Measurements from ENCODE around the gene CLEC20A. TPM values are rescaled to one million over a fixed set of nuclear protein-coding genes. Genes with fewer than 3 reads are reported as not detected.

The CLEC20A gene
- total and polyA plus RNA-seq, 2 donors: 0.28 to 0.39 TPM

DNA sequence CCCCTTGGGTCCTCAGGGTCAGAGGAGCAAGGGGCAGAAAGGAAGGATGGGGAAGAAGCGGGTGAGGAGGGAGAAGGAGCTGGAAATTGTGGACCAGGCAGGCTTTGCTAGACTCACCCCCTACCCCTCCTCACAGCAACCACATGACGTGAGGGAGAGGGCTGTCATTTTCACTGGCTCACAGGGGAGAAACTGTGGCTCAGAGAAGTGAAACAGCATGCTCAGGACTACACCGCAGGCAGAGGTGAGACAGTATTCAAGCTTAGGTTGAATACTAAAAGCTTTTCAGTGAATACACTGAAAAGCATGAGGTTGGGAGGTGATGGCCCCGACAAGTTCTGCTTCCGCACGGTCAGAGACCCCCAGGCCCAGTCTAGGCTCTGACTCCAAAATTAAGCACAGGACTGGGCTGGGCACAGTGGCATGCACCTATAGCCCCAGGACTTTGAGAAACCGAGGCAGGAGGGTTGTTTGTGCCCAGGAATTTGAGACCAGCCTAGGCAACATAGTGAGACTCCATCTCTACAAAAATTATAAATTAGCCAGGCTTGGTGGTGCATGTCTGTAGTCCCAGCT lies 1.2 kb upstream of the CLEC20A start:
- DNase-seq (ENCODE audit: low read depth in 6 of 9, low spot score in 9 of 9): no peak
- WGBS: 95% methylated on average over 7 of the region's 7 CpGs

DNA sequence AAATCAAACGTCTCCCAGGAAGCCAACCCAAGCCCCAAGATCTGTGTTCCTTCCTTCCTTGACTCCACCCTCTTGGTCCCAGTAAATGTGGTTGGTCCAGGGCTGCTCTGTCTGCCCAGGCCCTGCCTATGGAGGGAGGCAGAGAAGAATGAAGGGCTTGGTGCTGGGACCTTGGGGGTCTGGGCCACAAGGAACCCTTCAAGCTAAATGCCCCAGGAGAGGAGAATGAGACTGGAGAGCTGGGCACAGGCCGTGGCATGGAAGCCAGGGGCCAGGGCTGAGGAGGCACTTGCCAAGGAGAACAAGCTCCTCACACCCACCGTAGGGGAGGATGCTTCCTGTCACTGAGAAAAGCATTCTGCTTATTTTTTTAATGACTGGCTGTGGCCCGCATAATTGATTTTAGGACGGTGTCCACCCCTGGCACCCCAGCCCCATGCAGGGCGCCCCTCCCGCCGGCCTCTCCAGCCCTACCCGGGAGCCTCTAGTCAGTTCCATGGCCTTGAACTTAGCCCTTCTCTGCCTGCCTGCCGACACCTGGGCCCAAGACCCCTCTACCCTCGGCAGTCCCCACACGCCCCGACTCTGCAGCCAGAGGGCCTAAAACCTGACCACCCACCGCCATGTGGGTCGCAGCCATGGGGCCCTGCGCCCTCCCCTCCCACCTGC lies 889 bp downstream of the CLEC20A start:
- H3K36me3 ChIP-seq (ENCODE audit: control insufficient read depth in 2 of 2, insufficient read depth in 2 of 2, low read length in 1 of 2): no peaks in the 10 kb centered on the region
- no peaks in the 10 kb centered on the region for H3K27me3 ChIP-seq (ENCODE audit: control insufficient read depth in 2 of 2, insufficient read depth in 1 of 2, low read length in 1 of 2)
- no peak for DNase-seq (ENCODE audit: low read depth in 6 of 9, low spot score in 9 of 9)
- no peak overlapping the region for H3K27ac ChIP-seq (ENCODE audit: low read depth in 1 of 2, low read length in 1 of 2)
- peaks cover 0 to under 1% of the 10 kb centered on the region in 2 donors for H3K9me3 ChIP-seq (ENCODE audit: control insufficient read depth in 2 of 2, insufficient read depth in 1 of 2, low read length in 1 of 2)
- WGBS: 93% methylated on average over 16 of the region's 16 CpGs
- no peaks in the 10 kb centered on the region for H3K4me1 ChIP-seq (ENCODE audit: control insufficient read depth in 2 of 2, insufficient read depth in 2 of 2, low read length in 2 of 2)
- no peak overlapping the region for H3K4me3 ChIP-seq (ENCODE audit: low read length in 2 of 2)

More for the DNA sequence above, 1.2 kb upstream of the CLEC20A start:
- Histone ChIP-seq H3K9me3 (ENCODE audit: control insufficient read depth in 2 of 2, insufficient read depth in 1 of 2, low read length in 1 of 2) (no peaks in the 10 kb centered on the region), H3K27me3 (ENCODE audit: control insufficient read depth in 2 of 2, insufficient read depth in 1 of 2, low read length in 1 of 2) (no peaks in the 10 kb centered on the region), H3K4me3 (ENCODE audit: low read length in 2 of 2) (no peak overlapping the region), H3K4me1 (ENCODE audit: control insufficient read depth in 2 of 2, insufficient read depth in 2 of 2, low read length in 2 of 2) (no peaks in the 10 kb centered on the region), H3K36me3 (ENCODE audit: control insufficient read depth in 2 of 2, insufficient read depth in 2 of 2, low read length in 1 of 2) (no peaks in the 10 kb centered on the region), H3K27ac (ENCODE audit: low read depth in 1 of 2, low read length in 1 of 2) (no peak overlapping the region)

GRCh38 chr1:178495158-178495557 lies 1.6 kb downstream of the CLEC20A start:
- 97% methylated on average over 1 of the region's 1 CpG for WGBS
- Histone ChIP-seq H3K27ac (ENCODE audit: low read depth in 1 of 2, low read length in 1 of 2) (no peak overlapping the region), H3K4me3 (ENCODE audit: low read length in 2 of 2) (no peak overlapping the region), H3K36me3 (ENCODE audit: control insufficient read depth in 2 of 2, insufficient read depth in 2 of 2, low read length in 1 of 2) (no peaks in the 10 kb centered on the region), H3K4me1 (ENCODE audit: control insufficient read depth in 2 of 2, insufficient read depth in 2 of 2, low read length in 2 of 2) (no peaks in the 10 kb centered on the region), H3K27me3 (ENCODE audit: control insufficient read depth in 2 of 2, insufficient read depth in 1 of 2, low read length in 1 of 2) (no peaks in the 10 kb centered on the region), H3K9me3 (ENCODE audit: control insufficient read depth in 2 of 2, insufficient read depth in 1 of 2, low read length in 1 of 2) (peaks cover 0 to 1% of the 10 kb centered on the region in 2 donors)
- DNase-seq (ENCODE audit: low read depth in 6 of 9, low spot score in 9 of 9): no peak

DNA sequence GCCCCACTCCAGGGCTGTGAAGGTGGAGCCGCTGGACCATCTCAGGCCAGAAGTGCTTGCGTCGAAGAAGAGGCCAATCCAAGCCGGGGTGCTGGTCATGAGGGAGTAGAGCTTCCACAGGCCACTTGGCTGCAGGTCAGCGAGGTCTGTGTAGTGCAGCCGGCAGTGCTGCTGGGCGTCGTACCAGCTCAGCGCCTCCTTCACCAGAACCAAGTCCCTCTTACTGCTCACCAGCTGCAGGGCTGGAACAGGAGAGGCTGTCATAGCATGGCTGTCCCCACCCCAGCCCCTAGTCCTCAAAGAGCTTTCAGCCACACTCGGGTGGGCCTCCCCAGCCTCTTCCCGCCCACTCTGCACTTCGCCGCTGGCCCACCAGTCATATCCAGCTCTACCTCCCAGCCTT lies 2.2 kb downstream of the CLEC20A start:
- H3K4me1 ChIP-seq (ENCODE audit: control insufficient read depth in 2 of 2, insufficient read depth in 2 of 2, low read length in 2 of 2): no peaks in the 10 kb centered on the region
- peaks cover 0 to 1% of the 10 kb centered on the region in 2 donors for H3K9me3 ChIP-seq (ENCODE audit: control insufficient read depth in 2 of 2, insufficient read depth in 1 of 2, low read length in 1 of 2)
- H3K36me3 ChIP-seq (ENCODE audit: control insufficient read depth in 2 of 2, insufficient read depth in 2 of 2, low read length in 1 of 2): no peaks in the 10 kb centered on the region
- no peak for DNase-seq (ENCODE audit: low read depth in 6 of 9, low spot score in 9 of 9)
- H3K4me3 ChIP-seq (ENCODE audit: low read length in 2 of 2): no peak overlapping the region
- WGBS: 99% methylated on average over 13 of the region's 13 CpGs
- H3K27me3 ChIP-seq (ENCODE audit: control insufficient read depth in 2 of 2, insufficient read depth in 1 of 2, low read length in 1 of 2): no peaks in the 10 kb centered on the region
- H3K27ac ChIP-seq (ENCODE audit: low read depth in 1 of 2, low read length in 1 of 2): no peak overlapping the region

GRCh38 chr1:178493301-178493741 lies 3.4 kb downstream of the CLEC20A start:
- H3K36me3 ChIP-seq (ENCODE audit: control insufficient read depth in 2 of 2, insufficient read depth in 2 of 2, low read length in 1 of 2): no peaks in the 10 kb centered on the region
- no peaks in the 10 kb centered on the region for H3K27me3 ChIP-seq (ENCODE audit: control insufficient read depth in 2 of 2, insufficient read depth in 1 of 2, low read length in 1 of 2)
- no peaks in the 10 kb centered on the region for H3K4me1 ChIP-seq (ENCODE audit: control insufficient read depth in 2 of 2, insufficient read depth in 2 of 2, low read length in 2 of 2)
- DNase-seq (ENCODE audit: low read depth in 6 of 9, low spot score in 9 of 9): no peak
- WGBS: 96% methylated on average over 16 of the region's 16 CpGs
- no peak overlapping the region for H3K4me3 ChIP-seq (ENCODE audit: low read length in 2 of 2)
- peaks cover 0 to 1% of the 10 kb centered on the region in 2 donors for H3K9me3 ChIP-seq (ENCODE audit: control insufficient read depth in 2 of 2, insufficient read depth in 1 of 2, low read length in 1 of 2)
- H3K27ac ChIP-seq (ENCODE audit: low read depth in 1 of 2, low read length in 1 of 2): no peak overlapping the region

DNA sequence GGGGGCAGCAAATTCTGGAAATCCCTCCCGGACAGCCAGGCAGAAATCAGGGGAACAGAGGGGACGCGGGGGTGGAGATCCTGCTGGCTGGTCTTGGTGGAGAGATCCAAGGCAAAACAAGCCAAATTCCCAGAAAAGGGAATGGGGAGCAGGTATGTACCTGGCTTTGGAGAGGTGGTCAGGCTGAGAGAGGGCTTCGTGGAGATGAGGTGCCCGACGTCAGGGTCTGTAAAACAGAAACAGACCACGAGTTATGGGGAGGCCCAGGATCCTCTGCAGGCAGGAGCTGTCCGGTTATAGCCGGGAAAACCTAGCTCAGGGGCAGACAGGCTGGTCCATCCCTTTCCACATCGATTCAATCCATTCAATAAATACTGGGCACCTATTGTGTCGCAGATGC lies 4.4 kb downstream of the CLEC20A start:
- WGBS: 96% methylated on average over 11 of the region's 11 CpGs
- Histone ChIP-seq H3K9me3 (ENCODE audit: control insufficient read depth in 2 of 2, insufficient read depth in 1 of 2, low read length in 1 of 2) (peaks cover 1 to 2% of the 10 kb centered on the region in 2 donors), H3K36me3 (ENCODE audit: control insufficient read depth in 2 of 2, insufficient read depth in 2 of 2, low read length in 1 of 2) (no peaks in the 10 kb centered on the region), H3K27ac (ENCODE audit: low read depth in 1 of 2, low read length in 1 of 2) (no peak overlapping the region), H3K4me3 (ENCODE audit: low read length in 2 of 2) (no peak overlapping the region), H3K27me3 (ENCODE audit: control insufficient read depth in 2 of 2, insufficient read depth in 1 of 2, low read length in 1 of 2) (peaks cover 0 to 2% of the 10 kb centered on the region in 2 donors), H3K4me1 (ENCODE audit: control insufficient read depth in 2 of 2, insufficient read depth in 2 of 2, low read length in 2 of 2) (no peaks in the 10 kb centered on the region)
- no peak for DNase-seq (ENCODE audit: low read depth in 6 of 9, low spot score in 9 of 9)

GRCh38 chr1:178491721-178492120 lies 5.0 kb downstream of the CLEC20A start:
- no peak for DNase-seq (ENCODE audit: low read depth in 6 of 9, low spot score in 9 of 9)
- H3K9me3 ChIP-seq (ENCODE audit: control insufficient read depth in 2 of 2, insufficient read depth in 1 of 2, low read length in 1 of 2): peaks cover 1 to 7% of the 10 kb centered on the region in 2 donors
- peaks cover 0 to 3% of the 10 kb centered on the region in 2 donors for H3K4me1 ChIP-seq (ENCODE audit: control insufficient read depth in 2 of 2, insufficient read depth in 2 of 2, low read length in 2 of 2)
- no peak overlapping the region for H3K4me3 ChIP-seq (ENCODE audit: low read length in 2 of 2)
- H3K27me3 ChIP-seq (ENCODE audit: control insufficient read depth in 2 of 2, insufficient read depth in 1 of 2, low read length in 1 of 2): peaks cover 0 to 9% of the 10 kb centered on the region in 2 donors
- WGBS: 93% methylated on average over 4 of the region's 4 CpGs
- no peak overlapping the region for H3K27ac ChIP-seq (ENCODE audit: low read depth in 1 of 2, low read length in 1 of 2)
- H3K36me3 ChIP-seq (ENCODE audit: control insufficient read depth in 2 of 2, insufficient read depth in 2 of 2, low read length in 1 of 2): no peaks in the 10 kb centered on the region

DNA sequence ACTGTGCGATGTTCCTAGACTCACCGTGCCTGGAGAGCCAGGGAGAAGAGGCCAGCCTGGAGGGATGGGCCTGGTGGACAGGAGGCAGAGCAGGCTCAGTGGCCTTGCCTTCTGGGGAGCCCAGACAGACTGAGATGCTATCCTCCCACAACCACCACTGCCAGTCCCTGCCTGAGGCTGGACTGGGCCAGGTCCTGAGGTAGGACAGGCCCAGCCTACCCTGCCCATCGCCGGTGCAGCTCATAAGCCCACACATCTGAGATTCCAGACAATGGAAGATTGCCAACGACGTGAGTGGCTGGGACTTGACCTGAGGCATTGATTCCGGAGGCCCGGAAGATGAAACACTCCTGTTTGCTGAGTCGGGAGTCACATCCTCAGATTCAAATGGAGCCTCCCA lies 5.8 kb downstream of the CLEC20A start:
- no peak for DNase-seq (ENCODE audit: low read depth in 6 of 9, low spot score in 9 of 9)
- H3K9me3 ChIP-seq (ENCODE audit: control insufficient read depth in 2 of 2, insufficient read depth in 1 of 2, low read length in 1 of 2): peaks cover 1 to 7% of the 10 kb centered on the region in 2 donors
- H3K27me3 ChIP-seq (ENCODE audit: control insufficient read depth in 2 of 2, insufficient read depth in 1 of 2, low read length in 1 of 2): peaks cover 0 to 14% of the 10 kb centered on the region in 2 donors
- WGBS: 98% methylated on average over 9 of the region's 9 CpGs
- no peaks in the 10 kb centered on the region for H3K36me3 ChIP-seq (ENCODE audit: control insufficient read depth in 2 of 2, insufficient read depth in 2 of 2, low read length in 1 of 2)
- H3K27ac ChIP-seq (ENCODE audit: low read depth in 1 of 2, low read length in 1 of 2): no peak overlapping the region
- no peak overlapping the region for H3K4me3 ChIP-seq (ENCODE audit: low read length in 2 of 2)
- H3K4me1 ChIP-seq (ENCODE audit: control insufficient read depth in 2 of 2, insufficient read depth in 2 of 2, low read length in 2 of 2): peaks cover 0 to 3% of the 10 kb centered on the region in 2 donors

GRCh38 chr1:178490136-178490535 lies 6.6 kb downstream of the CLEC20A start:
- 96% methylated on average over 8 of the region's 8 CpGs for WGBS
- H3K36me3 ChIP-seq (ENCODE audit: control insufficient read depth in 2 of 2, insufficient read depth in 2 of 2, low read length in 1 of 2): no peaks in the 10 kb centered on the region
- peaks cover 0 to 14% of the 10 kb centered on the region in 2 donors for H3K27me3 ChIP-seq (ENCODE audit: control insufficient read depth in 2 of 2, insufficient read depth in 1 of 2, low read length in 1 of 2)
- no peak overlapping the region for H3K4me3 ChIP-seq (ENCODE audit: low read length in 2 of 2)
- DNase-seq (ENCODE audit: low read depth in 6 of 9, low spot score in 9 of 9): no peak
- peaks cover 1 to 7% of the 10 kb centered on the region in 2 donors for H3K9me3 ChIP-seq (ENCODE audit: control insufficient read depth in 2 of 2, insufficient read depth in 1 of 2, low read length in 1 of 2)
- H3K4me1 ChIP-seq (ENCODE audit: control insufficient read depth in 2 of 2, insufficient read depth in 2 of 2, low read length in 2 of 2): peaks cover 0 to 3% of the 10 kb centered on the region in 2 donors
- H3K27ac ChIP-seq (ENCODE audit: low read depth in 1 of 2, low read length in 1 of 2): no peak overlapping the region

Measured in thymus (tissue), 11 donors.